Neural cell (in vitro differentiated cells): Measurements from ENCODE around the gene NR4A3. TPM values are rescaled to one million over a fixed set of nuclear protein-coding genes. Genes with fewer than 3 reads are reported as not detected.

ENCODE experiments used
- H2AFZ ChIP-seq: fragments of 200-600, 300-800 bp; sonication (generic), shearing (Covaris generic); 2 replicates; pipeline ENCODE4 v1.6.0; 2014; ENCODE audit warnings: low read depth, mild to moderate bottlenecking, antibody characterized with exemption, low read length, moderate library complexity
- H3F3A ChIP-seq: fragments of 200-600 bp; shearing (Covaris generic); 2 replicates; pipeline ENCODE4 v1.6.1; 2016; ENCODE audit warnings: mild to moderate bottlenecking, moderate library complexity, mixed read lengths, antibody characterized with exemption, low read length; ENCODE audit not compliant: insufficient read depth, poor library complexity, severe bottlenecking
- H3K27ac ChIP-seq: fragments of 200-600, 300-800 bp; sonication (generic), shearing (Covaris generic); 2 replicates; pipeline ENCODE4 v1.5.1; 2014; ENCODE audit warnings: mild to moderate bottlenecking, low read length, moderate library complexity
- H3K27me3 ChIP-seq: fragments of 300-800, 200-600 bp; sonication (generic), shearing (Covaris generic); 2 replicates; pipeline ENCODE4 v1.6.0; 2014; ENCODE audit warnings: mild to moderate bottlenecking, low read depth, low read length, moderate library complexity; ENCODE audit not compliant: insufficient read depth
- H3K36me3 ChIP-seq: fragments of 300-800, 200-600 bp; sonication (generic), shearing (Covaris generic); 2 replicates; pipeline ENCODE4 v1.5.1; 2014; ENCODE audit warnings: mild to moderate bottlenecking, antibody characterized with exemption, low read length, moderate library complexity; ENCODE audit not compliant: insufficient read depth
- H3K4me2 ChIP-seq: fragments of 300-800, 200-600 bp; sonication (generic), shearing (Covaris generic); 2 replicates; pipeline ENCODE4 v1.6.0; 2014; ENCODE audit warnings: mild to moderate bottlenecking, low read length
- H3K4me3 ChIP-seq: fragments of 300-800, 200-600 bp; sonication (generic), shearing (Covaris generic); 2 replicates; pipeline ENCODE4 v1.5.1; 2014; ENCODE audit warnings: mild to moderate bottlenecking, low read length, moderate library complexity
- H3K79me2 ChIP-seq: fragments of 200-600 bp; shearing (Covaris generic); replicated peaks from 2 replicates; pipeline ENCODE4 v1.6.0; 2014; ENCODE audit warnings: mild to moderate bottlenecking, low read length, moderate library complexity; ENCODE audit not compliant: insufficient read depth
- H3K9ac ChIP-seq: fragments of 300-800, 200-600 bp; sonication (generic), shearing (Covaris generic); 2 replicates; pipeline ENCODE4 v1.6.1; 2016; ENCODE audit warnings: mild to moderate bottlenecking, low read length, mixed read lengths
- H3K9me2 ChIP-seq: fragments of 200-600 bp; shearing (Covaris generic); 2 replicates; pipeline ENCODE4 v1.6.1; 2016; ENCODE audit warnings: mild to moderate bottlenecking, low read length, mixed read lengths; ENCODE audit not compliant: insufficient read depth
- H3K9me3 ChIP-seq: fragments of 200-600, 300-800 bp; sonication (generic), shearing (Covaris generic); 2 replicates; pipeline ENCODE4 v1.6.1; 2016; ENCODE audit warnings: mild to moderate bottlenecking, mixed run types, low read length, moderate library complexity, mixed read lengths
- H4K20me1 ChIP-seq: fragments of 200-600 bp; shearing (Covaris generic); 2 replicates; pipeline ENCODE4 v1.6.1; 2016; ENCODE audit warnings: mild to moderate bottlenecking, mixed run types; ENCODE audit not compliant: insufficient read depth
- CTCF ChIP-seq: fragments of 450-650 bp; IDR thresholded peaks from 2 replicates; pipeline ENCODE4 v1.5.1; 2014; ENCODE audit warnings: antibody characterized with exemption, mild to moderate bottlenecking, moderate library complexity; ENCODE audit not compliant: poor library complexity, severe bottlenecking
- EP300 ChIP-seq: fragments of 450-650 bp; conservative IDR thresholded peaks from 2 replicates; pipeline ENCODE4 v1.6.1; 2014; ENCODE audit warnings: antibody characterized with exemption, mild to moderate bottlenecking, moderate library complexity; ENCODE audit not compliant: poor library complexity, severe bottlenecking
- EZH2 ChIP-seq: fragments of 200-600, 300-800 bp; shearing (Covaris generic), sonication (generic); IDR thresholded peaks from 2 replicates; pipeline ENCODE4 v1.6.1; 2014; ENCODE audit warnings: antibody characterized with exemption, low read length, borderline replicate concordance, mild to moderate bottlenecking; ENCODE audit not compliant: insufficient read depth, poor library complexity, severe bottlenecking
- MXI1 ChIP-seq: fragments of 450-650 bp; conservative IDR thresholded peaks from 2 replicates; pipeline ENCODE4 v1.6.1; 2014; ENCODE audit warnings: antibody characterized with exemption, mild to moderate bottlenecking; ENCODE audit not compliant: poor library complexity, severe bottlenecking
- POLR2AphosphoS5 ChIP-seq: IDR thresholded peaks from 2 replicates; pipeline ENCODE4 v1.6.1; 2012
- RAD21 ChIP-seq: fragments of 450-650 bp; conservative IDR thresholded peaks from 2 replicates; pipeline ENCODE4 v1.6.1; 2014; ENCODE audit warnings: antibody characterized with exemption, mild to moderate bottlenecking, moderate library complexity
- REST ChIP-seq: IDR thresholded peaks from 2 replicates; pipeline ENCODE4 v1.6.1; 2012; ENCODE audit warnings: borderline replicate concordance
- SMC3 ChIP-seq: fragments of 450-650 bp; conservative IDR thresholded peaks from 2 replicates; pipeline ENCODE4 v1.6.1; 2014; ENCODE audit warnings: antibody characterized with exemption, mild to moderate bottlenecking, moderate library complexity; ENCODE audit not compliant: poor library complexity
- TAF1 ChIP-seq: IDR thresholded peaks from 2 replicates; pipeline ENCODE4 v1.6.1; 2012; ENCODE audit warnings: low read depth
- polyA plus RNA-seq: library from polyadenylated mRNA; depleted of rRNA; stranded (reverse); fragments of >200 nt; gene quantifications from 2 replicates; pipeline ENCODE4 v1.2.3, GENCODE V29; 2014

The NR4A3 gene
- polyA plus RNA-seq, 1 donor from 2014 or later, result 2.7 TPM

- Histone ChIP-seq H3K9me3 (no peaks in the 10 kb centered on the region), H3K4me3 (peak overlapping the region; percentile 73), H3K27me3 (peaks cover 5% of the 10 kb centered on the region), H3K9me2 (no peaks in the 10 kb centered on the region), H3K36me3 (no peaks in the 10 kb centered on the region), H3K4me2 (no peak overlapping the region), H3K9ac (no peak overlapping the region), H3F3A (no peaks in the 10 kb centered on the region), H3K27ac (no peak overlapping the region), H3K79me2 (no peaks in the 10 kb centered on the region), H2AFZ (no peak overlapping the region), H4K20me1 (no peaks in the 10 kb centered on the region)
- TF ChIP-seq MXI1, result no peak
- no peak for TF ChIP-seq POLR2AphosphoS5
- no peak for TF ChIP-seq REST
- no peak for TF ChIP-seq EZH2
- no peak for TF ChIP-seq TAF1
- TF ChIP-seq RAD21, result no peak
- no peak for TF ChIP-seq SMC3
- TF ChIP-seq CTCF, result no peak
- no peak for TF ChIP-seq EP300
Measured at GRCh38 chr9:99905833-99906402, 84.2 kb downstream of the NR4A3 start.

GRCh38 chr9:99906403-99907207, 84.9 kb downstream of the NR4A3 start, which contains the start of gene STX17:
Gene STX17, plus strand, starts transcription at chr9:99906654. Its CDS starts 8,586 bp downstream, at chr9:99915240.
- H2AFZ ChIP-seq, result peak within 1 kb of the TSS; percentile 33
- no peaks in the 10 kb centered on the region for H3K9me2 ChIP-seq
- peaks cover 5% of the 10 kb centered on the region for H3K27me3 ChIP-seq
- no peak within 1 kb of the TSS for H3K27ac ChIP-seq
- H3K79me2 ChIP-seq, result no peaks in the 10 kb centered on the region
- H3K9ac ChIP-seq, result peak within 1 kb of the TSS; percentile 57
- peak within 1 kb of the TSS; percentile 14 for H3K4me2 ChIP-seq
- no peaks in the 10 kb centered on the region for H3K36me3 ChIP-seq
- no peaks in the 10 kb centered on the region for H3K9me3 ChIP-seq
- TF ChIP-seq SMC3 (no peak), EZH2 (no peak), REST (no peak), EP300 (no peak), MXI1 (no peak), RAD21 (no peak), POLR2AphosphoS5 (no peak), TAF1 (no peak), CTCF (no peak)
- no peaks in the 10 kb centered on the region for H4K20me1 ChIP-seq
- H3F3A ChIP-seq, result no peaks in the 10 kb centered on the region
- peak within 1 kb of the TSS; percentile 73 for H3K4me3 ChIP-seq
